HCT116 (cell line): ENCODE results near the gene AATF.

Experiments
- CTCF ChIP-seq, 3 experiments: fragments of 200-600 bp in 1 of 3; sonication (generic) in 1 of 3; IDR thresholded peaks in 2 of 3; conservative IDR thresholded peaks in 1 of 3; 2 replicates each; pipeline ENCODE4 v1.5.1; 2012 to 2017; ENCODE audit warnings: low read depth in 2 of 3, low read length in 2 of 3, antibody characterized with exemption in 1 of 3, borderline replicate concordance in 1 of 3, control low read depth in 1 of 3, mild to moderate bottlenecking in 1 of 3, mixed read lengths in 1 of 3, mixed run types in 1 of 3, moderate library complexity in 1 of 3; ENCODE audit not compliant: insufficient read depth in 1 of 3
- EGR1 ChIP-seq: IDR thresholded peaks from 2 replicates; pipeline ENCODE4 v1.6.1; 2012; ENCODE audit warnings: low read depth
- EZH2phosphoT487 ChIP-seq: fragments of 200-600 bp; IDR thresholded peaks from 2 replicates; pipeline ENCODE4 v1.6.1; 2018; ENCODE audit warnings: antibody characterized with exemption, borderline replicate concordance
- JUND ChIP-seq: IDR thresholded peaks from 2 replicates; pipeline ENCODE4 v1.6.1; 2012
- POLR2A ChIP-seq: IDR thresholded peaks from 2 replicates; pipeline ENCODE4 v1.7.0; 2011; ENCODE audit warnings: borderline replicate concordance; ENCODE audit not compliant: insufficient read depth, insufficient read length; ENCODE audit errors: extremely low read depth
- SP1 ChIP-seq: IDR thresholded peaks from 2 replicates; pipeline ENCODE4 v1.6.1; 2012; ENCODE audit warnings: low read depth
- TCF7L2 ChIP-seq: IDR thresholded peaks from 2 replicates; pipeline ENCODE4 v1.7.0; 2011; ENCODE audit warnings: borderline replicate concordance, inconsistent platforms; ENCODE audit not compliant: insufficient read depth, insufficient read length; ENCODE audit errors: extremely low read depth
- YY1 ChIP-seq: IDR thresholded peaks from 2 replicates; pipeline ENCODE4 v1.6.1; 2011; ENCODE audit warnings: low read length, low read depth, moderate library complexity, mild to moderate bottlenecking; ENCODE audit not compliant: insufficient replicate concordance; ENCODE audit errors: extremely low read depth
- ZFX ChIP-seq: fragments of 450-650 bp; IDR thresholded peaks from 2 replicates; pipeline ENCODE4 v1.6.1; 2017

- TF ChIP-seq POLR2A (no peak), ZFX (no peak), JUND (no peak), CTCF (IDR thresholded peaks at IDR 0.05 in 2 of 3, conservative IDR thresholded peaks at IDR 0.05 in 1 of 3; ENCODE audit: borderline replicate concordance in 1 of 3, insufficient read depth in 1 of 3, low read depth in 2 of 3, low read length in 2 of 3) (no peak), EZH2phosphoT487 (no peak), EGR1 (no peak), SP1 (no peak), YY1 (no peak), TCF7L2 (no peak)
These were observed 116.2 kb downstream of the AATF start for GRCh38 chr17:37064956-37065355.
